Large intestine (tissue), 3 donors: ENCODE measurements around the gene CNTN5. TPM values are rescaled to one million over a fixed set of nuclear protein-coding genes. Genes with fewer than 3 reads are reported as not detected.

Source experiments
- DNase-seq, 2 donors: peaks; one replicate each; pipeline versions ENCODE4 v3.0.0 to v3.0.0-alpha.2; 2013
- H3K27ac ChIP-seq: one replicate; pipeline ENCODE4 v1.5.1; 2013; ENCODE audit warnings: low read length
- H3K27me3 ChIP-seq: 2 replicates; pipeline ENCODE4 v1.6.1; 2013; ENCODE audit warnings: low read length; ENCODE audit not compliant: control insufficient read depth, insufficient read depth
- H3K36me3 ChIP-seq: 2 replicates; pipeline ENCODE4 v1.6.1; 2013; ENCODE audit warnings: low read length; ENCODE audit not compliant: control insufficient read depth, insufficient read depth
- H3K4me1 ChIP-seq: one replicate; pipeline ENCODE4 v1.6.1; 2013; ENCODE audit warnings: low read length; ENCODE audit not compliant: control insufficient read depth, insufficient read depth
- H3K4me3 ChIP-seq: one replicate; pipeline ENCODE4 v1.5.1; 2013; ENCODE audit warnings: low read length
- H3K9me3 ChIP-seq: one replicate; pipeline ENCODE4 v1.6.1; 2013; ENCODE audit warnings: mild to moderate bottlenecking, low read depth, low read length, moderate library complexity; ENCODE audit not compliant: control insufficient read depth
- WGBS: methylation state at CpG from one replicate; pipeline ENCODE4 v1.1.5; 2013; ENCODE audit warnings: low lambda C conversion rate; ENCODE audit not compliant: insufficient coverage; 5-methylcytosine and 5-hydroxymethylcytosine counted together
- polyA plus RNA-seq: library from polyadenylated mRNA; unstranded; fragments of 120-200 nt; gene quantifications from one replicate; pipeline ENCODE4 v1.2.1, GENCODE V29; 2013

CNTN5 gene
- polyA plus RNA-seq, 1 donor, result 0.70 TPM

- H3K36me3 ChIP-seq, result no peaks in the 10 kb centered on the region
- DNase-seq, result no peak
- H3K4me3 ChIP-seq, result no peak overlapping the region
- H3K27ac ChIP-seq, result no peak overlapping the region
- no peaks in the 10 kb centered on the region for H3K27me3 ChIP-seq
- no peaks in the 10 kb centered on the region for H3K9me3 ChIP-seq
- no peaks in the 10 kb centered on the region for H3K4me1 ChIP-seq
These were observed 674.4 kb downstream of the CNTN5 start for GRCh38 chr11:99695106-99695505.

GRCh38 chr11:99706848-99707247, 686.1 kb downstream of the CNTN5 start:
- Histone ChIP-seq H3K27ac (no peak overlapping the region), H3K27me3 (no peaks in the 10 kb centered on the region), H3K9me3 (no peaks in the 10 kb centered on the region), H3K4me1 (no peaks in the 10 kb centered on the region), H3K36me3 (no peaks in the 10 kb centered on the region), H3K4me3 (no peak overlapping the region)
- no peak for DNase-seq
- no CpG with 5 or more reads among the region's 1 CpG for WGBS

GRCh38 chr11:99708928-99709672, 688.4 kb downstream of the CNTN5 start:
- H3K4me1 ChIP-seq, result no peaks in the 10 kb centered on the region
- no peaks in the 10 kb centered on the region for H3K27me3 ChIP-seq
- 82% methylated on average over 3 of the region's 3 CpGs for WGBS
- no peak overlapping the region for H3K4me3 ChIP-seq
- no peak for DNase-seq
- no peaks in the 10 kb centered on the region for H3K9me3 ChIP-seq
- no peak overlapping the region for H3K27ac ChIP-seq
- no peaks in the 10 kb centered on the region for H3K36me3 ChIP-seq

GRCh38 chr11:99716302-99716701, 695.6 kb downstream of the CNTN5 start:
- Histone ChIP-seq H3K27ac (no peak overlapping the region), H3K4me1 (no peaks in the 10 kb centered on the region), H3K36me3 (no peaks in the 10 kb centered on the region), H3K4me3 (no peak overlapping the region), H3K27me3 (no peaks in the 10 kb centered on the region), H3K9me3 (no peaks in the 10 kb centered on the region)
- DNase-seq, result no peak
- 64% methylated on average over 3 of the region's 3 CpGs for WGBS

GRCh38 chr11:99718291-99718690, 697.5 kb downstream of the CNTN5 start:
- Histone ChIP-seq H3K4me3 (no peak overlapping the region), H3K36me3 (no peaks in the 10 kb centered on the region), H3K4me1 (no peaks in the 10 kb centered on the region), H3K27me3 (no peaks in the 10 kb centered on the region), H3K27ac (no peak overlapping the region), H3K9me3 (no peaks in the 10 kb centered on the region)
- DNase-seq, result no peak

GRCh38 chr11:99739464-99740089, 718.8 kb downstream of the CNTN5 start:
- no peaks in the 10 kb centered on the region for H3K9me3 ChIP-seq
- H3K4me1 ChIP-seq, result no peaks in the 10 kb centered on the region
- H3K4me3 ChIP-seq, result no peak overlapping the region
- 35% methylated on average over 2 of the region's 4 CpGs for WGBS
- H3K36me3 ChIP-seq, result no peaks in the 10 kb centered on the region
- peak; percentile 2 to 9 for DNase-seq
- no peak overlapping the region for H3K27ac ChIP-seq
- no peaks in the 10 kb centered on the region for H3K27me3 ChIP-seq

- Histone ChIP-seq H3K27me3 (no peaks in the 10 kb centered on the region), H3K36me3 (no peaks in the 10 kb centered on the region), H3K4me3 (no peak overlapping the region), H3K9me3 (no peaks in the 10 kb centered on the region), H3K27ac (no peak overlapping the region), H3K4me1 (no peaks in the 10 kb centered on the region)
- DNase-seq, result no peak
- no CpG with 5 or more reads among the region's 2 CpGs for WGBS
These were observed 721.8 kb downstream of the CNTN5 start for GRCh38 chr11:99742501-99742900.

- DNase-seq, result no peak
- Histone ChIP-seq H3K4me3 (no peak overlapping the region), H3K4me1 (no peaks in the 10 kb centered on the region), H3K27ac (no peak overlapping the region), H3K36me3 (no peaks in the 10 kb centered on the region), H3K9me3 (no peaks in the 10 kb centered on the region), H3K27me3 (no peaks in the 10 kb centered on the region)
- 56% methylated on average over 1 of the region's 2 CpGs for WGBS
These were observed 739.0 kb downstream of the CNTN5 start for GRCh38 chr11:99759787-99760186.

GRCh38 chr11:99766811-99767210, 746.1 kb downstream of the CNTN5 start:
- H3K4me1 ChIP-seq, result no peaks in the 10 kb centered on the region
- no peak for DNase-seq
- no peaks in the 10 kb centered on the region for H3K36me3 ChIP-seq
- no peaks in the 10 kb centered on the region for H3K27me3 ChIP-seq
- no peaks in the 10 kb centered on the region for H3K9me3 ChIP-seq
- no peak overlapping the region for H3K4me3 ChIP-seq
- H3K27ac ChIP-seq, result no peak overlapping the region
- WGBS, result 88% methylated on average over 1 of the region's 3 CpGs

- H3K27me3 ChIP-seq, result no peaks in the 10 kb centered on the region
- H3K27ac ChIP-seq, result no peak overlapping the region
- H3K36me3 ChIP-seq, result no peaks in the 10 kb centered on the region
- H3K4me1 ChIP-seq, result no peaks in the 10 kb centered on the region
- H3K9me3 ChIP-seq, result no peaks in the 10 kb centered on the region
- WGBS, result 55% methylated on average over 2 of the region's 5 CpGs
- DNase-seq, result no peak
- H3K4me3 ChIP-seq, result no peak overlapping the region
These were observed 752.9 kb downstream of the CNTN5 start for GRCh38 chr11:99773646-99774045.

GRCh38 chr11:99781074-99781473, 760.3 kb downstream of the CNTN5 start:
- no peaks in the 10 kb centered on the region for H3K9me3 ChIP-seq
- no peaks in the 10 kb centered on the region for H3K36me3 ChIP-seq
- DNase-seq, result no peak
- H3K27ac ChIP-seq, result no peak overlapping the region
- no peak overlapping the region for H3K4me3 ChIP-seq
- H3K4me1 ChIP-seq, result no peaks in the 10 kb centered on the region
- no peaks in the 10 kb centered on the region for H3K27me3 ChIP-seq
